OCI-LY3 (cell line): ENCODE data around the gene WDR83.

Experiments
- H2AFZ ChIP-seq: fragments of 200-600, 300-600 bp; shearing (Covaris generic); 2 replicates; pipeline ENCODE4 v1.6.0; 2014; ENCODE audit warnings: antibody characterized with exemption, low read depth, low read length
- H3K27ac ChIP-seq: fragments of 200-600, 300-600 bp; sonication (generic); 2 replicates; pipeline ENCODE4 v1.5.1; 2014; ENCODE audit warnings: mild to moderate bottlenecking, low read length, moderate library complexity, mixed read lengths
- H3K27me3 ChIP-seq: fragments of 200-600, 300-600 bp; sonication (generic); 2 replicates; pipeline ENCODE4 v1.6.1; 2014; ENCODE audit warnings: low read depth, low read length, mixed read lengths
- H3K36me3 ChIP-seq: fragments of 200-600, 300-600 bp; sonication (generic); replicated peaks from 2 replicates; pipeline ENCODE3; 2014; ENCODE audit warnings: low read depth, low read length, mixed read lengths
- H3K4me1 ChIP-seq: fragments of 300-600, 200-600 bp; sonication (generic); 2 replicates; pipeline ENCODE4 v1.6.1; 2014; ENCODE audit warnings: low read length, mixed read lengths
- H3K4me2 ChIP-seq: fragments of 200-600, 300-600 bp; sonication (generic); 2 replicates; pipeline ENCODE4 v1.6.1; 2014; ENCODE audit warnings: low read length, mixed read lengths
- H3K4me3 ChIP-seq: fragments of 300-600, 200-600 bp; sonication (generic); 2 replicates; pipeline ENCODE4 v1.5.1; 2014; ENCODE audit warnings: antibody characterized with exemption, mild to moderate bottlenecking, low read length, moderate library complexity
- H3K79me2 ChIP-seq: fragments of 300-600, 200-600 bp; shearing (Covaris generic); 2 replicates; pipeline ENCODE4 v1.6.1; 2014; ENCODE audit warnings: mild to moderate bottlenecking, low read length, mixed read lengths
- H3K9ac ChIP-seq: fragments of 300-600, 200-600 bp; shearing (Covaris generic); 2 replicates; pipeline ENCODE4 v1.6.0; 2014; ENCODE audit warnings: mild to moderate bottlenecking, low read length, moderate library complexity
- H3K9me3 ChIP-seq: fragments of 200-600, 300-600 bp; shearing (Covaris generic); 2 replicates; pipeline ENCODE4 v1.6.1; 2014; ENCODE audit warnings: low read length, mixed read lengths; ENCODE audit not compliant: insufficient read depth
- H4K20me1 ChIP-seq: fragments of 200-600, 300-600 bp; sonication (generic); 2 replicates; pipeline ENCODE4 v1.6.1; 2016; ENCODE audit warnings: low read length, mixed read lengths; ENCODE audit not compliant: insufficient read depth
- EZH2phosphoT487 ChIP-seq: fragments of 200-600 bp; shearing (Covaris generic); IDR thresholded peaks from 2 replicates; pipeline ENCODE4 v1.6.1; 2018; ENCODE audit warnings: antibody characterized with exemption, mixed run types, low read depth
- TF ChIP-seq, protein P1 (sequence below): fragments of 200-600, 300-600 bp; sonication (generic); IDR thresholded peaks from 2 replicates; pipeline ENCODE4 v1.5.1; 2014; ENCODE audit warnings: antibody characterized with exemption, low read length, low read depth

Gene WDR83

DNA sequence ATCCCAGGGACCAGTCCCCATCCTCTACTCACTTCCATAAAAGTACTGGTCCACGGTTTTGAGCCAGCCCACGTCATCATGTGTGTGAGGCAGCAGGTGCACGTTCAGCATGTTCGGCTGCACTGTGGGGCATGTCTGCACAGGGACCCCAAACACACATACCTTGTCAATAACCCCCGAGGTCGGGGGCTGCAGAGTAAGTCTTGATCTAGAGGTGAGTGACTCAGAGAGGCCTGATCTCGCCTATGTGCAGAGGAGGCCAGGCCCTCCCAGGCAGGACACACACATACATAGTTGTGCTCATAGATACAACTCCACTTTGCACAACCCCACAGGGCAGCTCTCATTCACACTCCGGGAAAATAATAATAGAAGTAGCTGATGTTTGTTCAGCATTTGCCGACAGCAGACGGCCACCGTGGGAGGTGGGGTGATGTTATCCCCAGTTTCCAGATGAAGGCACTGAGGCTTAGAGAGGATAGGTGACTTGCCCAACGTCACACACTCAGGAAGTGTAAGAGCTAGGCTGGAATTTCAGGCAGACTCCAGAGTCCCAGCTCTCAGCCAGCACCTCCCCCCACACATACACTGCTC, 839 bp upstream of the WDR83 start:
- TF ChIP-seq, protein P1, sequence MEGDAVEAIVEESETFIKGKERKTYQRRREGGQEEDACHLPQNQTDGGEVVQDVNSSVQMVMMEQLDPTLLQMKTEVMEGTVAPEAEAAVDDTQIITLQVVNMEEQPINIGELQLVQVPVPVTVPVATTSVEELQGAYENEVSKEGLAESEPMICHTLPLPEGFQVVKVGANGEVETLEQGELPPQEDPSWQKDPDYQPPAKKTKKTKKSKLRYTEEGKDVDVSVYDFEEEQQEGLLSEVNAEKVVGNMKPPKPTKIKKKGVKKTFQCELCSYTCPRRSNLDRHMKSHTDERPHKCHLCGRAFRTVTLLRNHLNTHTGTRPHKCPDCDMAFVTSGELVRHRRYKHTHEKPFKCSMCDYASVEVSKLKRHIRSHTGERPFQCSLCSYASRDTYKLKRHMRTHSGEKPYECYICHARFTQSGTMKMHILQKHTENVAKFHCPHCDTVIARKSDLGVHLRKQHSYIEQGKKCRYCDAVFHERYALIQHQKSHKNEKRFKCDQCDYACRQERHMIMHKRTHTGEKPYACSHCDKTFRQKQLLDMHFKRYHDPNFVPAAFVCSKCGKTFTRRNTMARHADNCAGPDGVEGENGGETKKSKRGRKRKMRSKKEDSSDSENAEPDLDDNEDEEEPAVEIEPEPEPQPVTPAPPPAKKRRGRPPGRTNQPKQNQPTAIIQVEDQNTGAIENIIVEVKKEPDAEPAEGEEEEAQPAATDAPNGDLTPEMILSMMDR = no peak
- TF ChIP-seq EZH2phosphoT487 = no peak
- Histone ChIP-seq H3K27ac (peak overlapping the region; percentile 85), H4K20me1 (no peaks in the 10 kb centered on the region), H3K36me3 (peaks cover 37% of the 10 kb centered on the region), H3K4me3 (peak overlapping the region; percentile 91), H3K9me3 (no peaks in the 10 kb centered on the region), H3K79me2 (peaks cover 73% of the 10 kb centered on the region), H3K27me3 (no peaks in the 10 kb centered on the region), H2AFZ (no peak overlapping the region), H3K9ac (peak overlapping the region; percentile 97), H3K4me1 (peaks cover 38% of the 10 kb centered on the region), H3K4me2 (peak overlapping the region; percentile 83)

DNA sequence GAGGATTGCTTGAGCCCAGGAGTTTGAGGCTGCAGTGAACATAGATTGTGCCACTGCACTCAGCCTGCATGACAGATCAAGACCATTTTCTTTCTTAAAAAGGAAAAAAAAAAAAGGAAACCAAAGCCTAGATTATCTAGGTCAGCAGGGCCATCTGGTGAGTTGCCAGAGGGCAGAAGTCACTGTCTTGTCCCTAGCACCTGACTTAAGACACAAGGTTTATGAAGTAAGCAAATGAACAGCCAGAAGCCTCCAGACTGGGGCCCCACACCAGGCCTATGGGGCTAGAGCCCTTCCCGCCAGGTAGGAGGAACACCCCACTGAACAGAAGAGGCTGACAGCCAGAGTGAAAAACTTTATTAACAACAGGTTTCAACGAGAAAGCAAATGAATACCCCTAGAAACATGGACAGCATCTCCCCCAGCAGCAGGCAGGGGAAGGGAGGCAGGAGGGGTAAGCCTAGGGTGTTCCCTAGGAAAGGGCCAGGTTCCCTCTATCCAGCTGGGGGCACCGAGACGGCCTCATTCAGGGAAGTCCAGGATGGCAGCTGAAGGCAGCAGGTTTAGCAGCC, 1.2 kb downstream of the WDR83 start:
- no peak for TF ChIP-seq EZH2phosphoT487
- TF ChIP-seq, protein P1 = no peak
- Histone ChIP-seq H3K27me3 (no peaks in the 10 kb centered on the region), H3K4me1 (peaks cover 38% of the 10 kb centered on the region), H3K4me2 (peak overlapping the region; percentile 96), H3K79me2 (peaks cover 73% of the 10 kb centered on the region), H3K27ac (no peak overlapping the region), H2AFZ (no peak overlapping the region), H3K9me3 (no peaks in the 10 kb centered on the region), H3K36me3 (peaks cover 20% of the 10 kb centered on the region), H3K9ac (no peak overlapping the region), H4K20me1 (no peaks in the 10 kb centered on the region), H3K4me3 (peak overlapping the region; percentile 88; the same call in 1 of the 2 replicates)

DNA sequence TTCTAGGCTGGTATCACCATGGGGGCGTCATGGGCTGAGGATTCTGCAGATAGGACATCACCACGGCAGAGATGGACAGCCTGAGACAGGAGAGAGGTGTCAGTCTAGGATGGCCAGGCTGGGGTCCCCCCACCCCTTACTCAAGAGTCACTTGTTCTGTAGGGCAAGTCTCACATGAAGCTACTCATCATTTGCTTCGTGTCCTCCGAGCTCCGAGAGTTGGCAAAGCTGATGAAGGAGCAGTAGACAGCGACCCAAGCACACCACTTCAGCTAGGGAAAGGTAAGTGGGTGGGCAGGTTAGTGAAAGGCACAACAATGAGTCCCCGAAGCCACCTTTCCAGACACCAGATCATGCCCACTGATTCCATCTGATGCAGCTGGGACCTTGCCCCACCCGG, 1.7 kb downstream of the WDR83 start:
- Histone ChIP-seq H3K9me3 (no peaks in the 10 kb centered on the region), H3K4me3 (peak overlapping the region; percentile 88), H2AFZ (no peak overlapping the region), H3K4me1 (peaks cover 38% of the 10 kb centered on the region), H3K27me3 (no peaks in the 10 kb centered on the region), H3K4me2 (peak overlapping the region; percentile 96), H3K79me2 (peaks cover 70% of the 10 kb centered on the region), H4K20me1 (no peaks in the 10 kb centered on the region), H3K27ac (no peak overlapping the region), H3K9ac (peak overlapping the region; percentile 88; the same call in 1 of the 2 replicates), H3K36me3 (peaks cover 19% of the 10 kb centered on the region)
- TF ChIP-seq EZH2phosphoT487 = no peak
- TF ChIP-seq, protein P1 = no peak

DNA sequence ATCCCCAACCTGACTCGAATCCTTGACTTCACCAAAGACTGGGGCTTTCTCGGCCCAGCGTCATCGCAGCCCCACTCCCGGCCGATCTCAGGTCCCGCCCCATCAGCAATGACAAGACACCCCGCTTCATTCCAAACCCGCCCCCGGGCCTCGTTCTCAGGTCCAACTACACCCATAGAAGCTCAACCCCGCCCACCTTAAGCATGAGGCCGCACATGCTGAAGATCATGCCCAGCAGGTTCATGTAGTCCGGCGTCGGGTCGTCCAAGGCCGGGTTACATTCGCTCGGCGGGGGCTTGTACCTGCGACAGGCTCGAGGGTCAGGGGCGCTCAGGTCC, 2.3 kb downstream of the WDR83 start:
- TF ChIP-seq, protein P1 = no peak
- TF ChIP-seq EZH2phosphoT487 = no peak
- Histone ChIP-seq H3K27me3 (no peaks in the 10 kb centered on the region), H3K4me1 (peaks cover 38% of the 10 kb centered on the region), H3K9me3 (no peaks in the 10 kb centered on the region), H3K4me3 (peak overlapping the region; percentile 88), H3K4me2 (peak overlapping the region; percentile 96), H4K20me1 (no peaks in the 10 kb centered on the region), H2AFZ (no peak overlapping the region; the same call in 1 of the 2 replicates), H3K27ac (peak overlapping the region; percentile 74), H3K9ac (peak overlapping the region; percentile 88), H3K36me3 (peaks cover 16% of the 10 kb centered on the region), H3K79me2 (peaks cover 65% of the 10 kb centered on the region)
